GM12873 (cell line): ENCODE results near the gene SLC12A1.

Experiments used
- TF ChIP-seq, protein P1 (sequence below): IDR thresholded peaks from 2 replicates; pipeline ENCODE4 v1.5.1; 2012; ENCODE audit warnings: low read depth, mild to moderate bottlenecking, moderate library complexity, low read length, control low read depth; ENCODE audit not compliant: insufficient read depth; ENCODE audit errors: missing control alignments

SLC12A1 gene

DNA sequence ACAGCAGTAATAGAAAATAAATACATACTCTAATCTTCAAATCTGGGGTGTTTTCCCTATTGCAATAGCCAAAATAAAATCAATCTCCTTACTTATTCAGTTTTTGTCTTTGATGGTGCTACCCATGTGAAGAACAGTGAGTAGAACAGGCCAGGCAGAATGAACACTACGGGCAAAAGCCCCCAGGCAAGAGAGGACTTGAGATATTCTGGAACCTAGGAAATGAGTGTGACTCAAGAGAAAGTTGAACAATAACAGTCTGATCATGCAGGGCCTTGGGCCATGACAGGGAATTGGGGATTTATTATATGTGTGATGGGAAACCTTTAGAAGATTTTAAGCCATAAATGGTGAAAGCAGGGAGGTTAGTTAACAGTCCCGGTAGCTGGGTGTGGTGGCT is 111.1 kb downstream of the SLC12A1 start:
- TF ChIP-seq, protein P1, sequence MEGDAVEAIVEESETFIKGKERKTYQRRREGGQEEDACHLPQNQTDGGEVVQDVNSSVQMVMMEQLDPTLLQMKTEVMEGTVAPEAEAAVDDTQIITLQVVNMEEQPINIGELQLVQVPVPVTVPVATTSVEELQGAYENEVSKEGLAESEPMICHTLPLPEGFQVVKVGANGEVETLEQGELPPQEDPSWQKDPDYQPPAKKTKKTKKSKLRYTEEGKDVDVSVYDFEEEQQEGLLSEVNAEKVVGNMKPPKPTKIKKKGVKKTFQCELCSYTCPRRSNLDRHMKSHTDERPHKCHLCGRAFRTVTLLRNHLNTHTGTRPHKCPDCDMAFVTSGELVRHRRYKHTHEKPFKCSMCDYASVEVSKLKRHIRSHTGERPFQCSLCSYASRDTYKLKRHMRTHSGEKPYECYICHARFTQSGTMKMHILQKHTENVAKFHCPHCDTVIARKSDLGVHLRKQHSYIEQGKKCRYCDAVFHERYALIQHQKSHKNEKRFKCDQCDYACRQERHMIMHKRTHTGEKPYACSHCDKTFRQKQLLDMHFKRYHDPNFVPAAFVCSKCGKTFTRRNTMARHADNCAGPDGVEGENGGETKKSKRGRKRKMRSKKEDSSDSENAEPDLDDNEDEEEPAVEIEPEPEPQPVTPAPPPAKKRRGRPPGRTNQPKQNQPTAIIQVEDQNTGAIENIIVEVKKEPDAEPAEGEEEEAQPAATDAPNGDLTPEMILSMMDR = no peak

DNA sequence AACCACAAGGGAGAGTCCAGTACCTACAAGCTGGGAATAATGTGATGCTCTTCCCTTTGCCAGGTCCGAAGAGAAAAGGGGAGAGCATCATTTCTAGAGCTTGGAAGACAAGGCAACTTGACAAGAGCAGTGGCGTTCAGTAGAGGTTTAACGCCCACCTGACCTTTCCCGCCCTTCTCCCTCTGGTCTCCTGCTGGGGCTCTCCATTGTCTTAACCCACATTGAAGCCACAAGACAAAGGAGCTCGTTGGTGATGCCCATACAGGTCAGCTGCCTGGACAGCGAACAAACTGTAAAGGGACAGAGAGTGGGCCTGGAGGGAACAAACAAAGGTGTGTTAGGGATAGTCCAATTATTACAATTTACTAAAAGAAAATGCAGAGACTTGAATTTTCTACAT is 112.0 kb downstream of the SLC12A1 start:
- TF ChIP-seq, protein P1 = no peak

DNA sequence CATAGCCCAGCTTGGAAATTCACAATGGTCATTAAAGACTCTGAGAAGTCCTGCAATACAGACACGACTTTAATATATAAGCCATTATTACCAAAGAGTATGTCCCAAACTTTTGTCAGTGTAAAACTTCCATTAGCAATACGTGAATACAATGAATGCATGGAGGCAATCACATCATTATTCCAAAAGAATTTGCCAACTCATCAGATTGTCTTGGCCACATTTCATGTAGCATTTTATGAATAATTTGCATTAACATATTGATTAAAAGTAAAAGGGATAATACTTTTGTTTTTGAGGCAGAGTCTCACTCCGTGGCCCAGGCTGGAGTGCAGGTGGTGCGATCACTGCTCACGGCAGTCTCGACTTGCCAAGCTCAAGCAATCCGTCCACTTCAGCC is 117.2 kb downstream of the SLC12A1 start:
- TF ChIP-seq, protein P1 = no peak

DNA sequence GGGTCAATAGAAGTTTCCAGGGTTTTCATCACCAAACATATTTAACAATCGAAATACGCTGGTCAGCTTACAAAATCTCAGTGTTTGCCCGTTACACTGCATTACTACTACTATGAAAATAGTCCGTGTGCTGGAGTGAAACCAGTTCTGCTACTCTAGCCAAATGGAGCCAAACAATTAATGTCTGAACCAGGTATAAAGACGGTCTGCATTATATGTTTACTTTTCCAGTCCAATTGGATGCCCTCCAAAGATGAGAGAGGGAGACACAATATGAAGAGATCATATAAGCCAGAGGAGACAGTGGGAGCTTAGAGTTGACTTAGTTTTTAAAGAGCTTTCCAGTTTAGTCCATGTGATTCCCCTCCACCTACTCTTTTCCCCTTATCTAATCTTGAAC is 118.8 kb downstream of the SLC12A1 start:
- TF ChIP-seq, protein P1 = no peak

DNA sequence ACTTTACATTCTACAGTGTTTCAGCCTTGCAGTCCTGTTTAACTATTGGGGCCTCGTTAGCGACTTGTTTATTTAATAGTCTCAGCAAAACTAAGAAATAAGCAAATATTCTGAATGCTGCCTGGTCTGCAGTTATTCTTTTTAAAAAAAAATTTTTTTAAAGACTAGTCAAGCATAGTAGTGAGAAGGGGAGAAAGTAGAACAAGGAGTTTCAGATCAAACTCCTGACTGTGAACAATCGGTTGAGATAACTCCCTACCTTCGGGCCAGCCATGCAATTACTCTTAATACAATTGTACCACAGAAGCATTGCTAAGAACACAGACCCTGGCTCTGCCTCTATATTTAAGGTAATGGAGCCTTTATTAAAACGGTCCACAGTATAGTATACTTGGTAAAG is 119.3 kb downstream of the SLC12A1 start:
- TF ChIP-seq, protein P1 = no peak

DNA sequence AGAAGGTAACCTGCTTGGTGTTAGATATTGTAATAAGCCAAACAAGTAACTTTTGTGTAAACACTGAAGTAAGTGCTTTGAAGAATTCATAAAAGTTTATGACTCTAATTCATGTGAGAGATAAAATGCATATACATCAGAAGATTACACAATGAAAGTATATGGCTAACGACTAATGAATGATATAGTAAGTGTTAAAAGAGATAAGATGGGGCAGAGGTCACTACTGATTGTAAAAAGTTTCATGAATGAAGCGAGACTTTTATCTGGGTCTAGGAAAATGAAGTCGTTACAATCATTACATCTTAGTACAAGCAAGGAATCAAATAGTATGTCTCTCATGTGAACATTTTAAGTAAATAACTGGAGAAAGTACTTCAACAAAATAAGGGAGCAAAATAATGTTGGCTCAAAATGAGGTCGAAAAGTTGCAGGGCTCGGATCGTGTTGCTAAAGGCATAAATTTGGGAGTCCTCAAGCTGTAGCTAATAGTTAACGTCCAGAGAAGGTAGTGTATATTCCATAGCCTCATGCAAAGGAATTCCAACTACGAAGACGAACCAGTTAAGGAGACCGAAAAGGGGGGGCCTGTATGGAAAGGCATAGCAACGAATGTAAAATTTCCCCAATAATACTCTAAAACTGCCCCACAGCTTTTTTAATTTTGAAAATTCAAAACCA is 124.1 kb downstream of the SLC12A1 start:
- TF ChIP-seq, protein P1 = no peak

DNA sequence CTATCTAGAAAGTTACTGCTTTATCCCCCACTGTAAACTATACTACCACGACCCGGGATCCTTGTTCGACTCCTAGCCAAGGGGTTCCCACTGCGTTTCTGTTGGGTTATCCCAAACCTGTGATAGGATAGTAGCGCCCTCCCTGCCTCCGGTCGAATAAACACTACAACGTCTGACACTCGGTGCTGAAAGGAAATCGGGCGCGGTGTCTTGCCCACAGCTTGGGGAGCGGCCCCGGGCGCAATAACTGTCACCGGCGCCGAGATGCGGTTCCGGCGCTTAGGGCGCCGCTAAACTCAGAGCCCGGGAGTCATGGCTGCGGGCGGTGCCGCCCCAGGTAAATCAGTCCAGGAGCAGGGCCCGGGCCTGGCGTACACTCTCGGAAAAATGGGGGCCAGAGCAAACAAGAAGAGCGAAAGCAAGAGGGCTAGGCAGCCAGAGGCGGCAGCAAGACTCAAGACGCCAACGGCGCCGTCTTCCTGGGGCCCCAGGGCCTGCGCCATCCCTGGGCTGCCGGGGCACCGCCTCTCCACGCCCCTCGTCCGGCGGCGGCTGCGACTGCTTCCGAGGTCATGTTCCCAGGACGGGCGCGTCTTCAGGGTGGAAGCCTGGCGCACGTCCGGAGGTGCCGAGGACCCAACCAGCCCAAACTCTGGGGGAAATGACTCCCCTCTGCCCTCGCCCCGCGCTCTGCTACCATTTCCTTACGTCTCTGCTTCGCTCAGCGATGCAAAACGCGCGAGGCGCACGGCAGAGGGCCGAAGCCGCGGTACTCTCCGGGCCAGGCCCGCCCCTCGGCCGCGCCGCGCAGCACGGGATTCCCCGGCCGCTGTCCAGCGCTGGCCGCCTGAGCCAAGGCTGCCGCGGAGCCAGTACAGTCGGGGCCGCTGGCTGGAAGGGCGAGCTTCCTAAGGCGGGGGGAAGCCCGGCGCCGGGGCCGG is 125.0 kb downstream of the SLC12A1 start, which contains the start of gene DUT:
Gene DUT, plus strand, starts transcription at position 575 of the 941 bp plus-strand sequence. Its CDS starts 87 bp downstream, at position 662.
- TF ChIP-seq, protein P1 = no peak
